ENCODE results near the gene DDR2. TPM values are rescaled to one million over a fixed set of nuclear protein-coding genes. Genes with fewer than 3 reads are reported as not detected.
"Not testable (repeated sequence)": the region's sequence is repeated elsewhere in the genome, so short reads cannot be mapped to it uniquely, and the experiment has no call there.

The DDR2 gene
- total RNA-seq, 2 donors from 2014 or later, result 41.6 to 69.9 TPM

GRCh38 chr1:162596514-162597170 is 35.6 kb upstream of the DDR2 start:
- Histone ChIP-seq H3K4me1 (no peaks in the 10 kb centered on the region), H3K27me3 (no peaks in the 10 kb centered on the region), H3K36me3 (peaks cover 91% of the 10 kb centered on the region), H3K4me3 (no peak overlapping the region), H3K9me3 (no peaks in the 10 kb centered on the region), H3K27ac (no peak overlapping the region)
- no peak for TF ChIP-seq CTCF (IDR thresholded peaks at IDR 0.05)
- no peak for DNase-seq (ENCODE audit: low spot score)

GRCh38 chr1:162599451-162599850 is 32.8 kb upstream of the DDR2 start:
- Histone ChIP-seq H3K36me3 (peaks cover 78% of the 10 kb centered on the region), H3K4me1 (no peaks in the 10 kb centered on the region), H3K4me3 (no peak overlapping the region), H3K27me3 (no peaks in the 10 kb centered on the region), H3K27ac (no peak overlapping the region), H3K9me3 (no peaks in the 10 kb centered on the region)
- no peak for DNase-seq (ENCODE audit: low spot score)
- TF ChIP-seq CTCF (IDR thresholded peaks at IDR 0.05), result no peak

- H3K27me3 ChIP-seq; DNase-seq (ENCODE audit: low spot score); H3K9me3 ChIP-seq; H3K4me1 ChIP-seq; H3K27ac ChIP-seq; H3K4me3 ChIP-seq: not testable (repeated sequence)
- peaks cover 45% of the 10 kb centered on the region for H3K36me3 ChIP-seq
These were observed 29.1 kb upstream of the DDR2 start for GRCh38 chr1:162603117-162603516.

GRCh38 chr1:162605225-162605927 is 26.9 kb upstream of the DDR2 start:
- no peak for TF ChIP-seq CTCF (IDR thresholded peaks at IDR 0.05)
- no peaks in the 10 kb centered on the region for H3K27me3 ChIP-seq
- H3K4me1 ChIP-seq, result no peaks in the 10 kb centered on the region
- H3K27ac ChIP-seq, result peak overlapping the region in 1 of 2 donors; percentile 55
- no peak for DNase-seq (ENCODE audit: low spot score)
- H3K4me3 ChIP-seq, result no peak overlapping the region
- H3K36me3 ChIP-seq, result peaks cover 24% of the 10 kb centered on the region
- H3K9me3 ChIP-seq, result no peaks in the 10 kb centered on the region

GRCh38 chr1:162609306-162609705 is 23.0 kb upstream of the DDR2 start:
- H3K4me3 ChIP-seq, result no peak overlapping the region
- no peak for DNase-seq (ENCODE audit: low spot score)
- TF ChIP-seq CTCF (IDR thresholded peaks at IDR 0.05), result no peak
- no peak overlapping the region for H3K27ac ChIP-seq
- no peaks in the 10 kb centered on the region for H3K27me3 ChIP-seq
- no peaks in the 10 kb centered on the region for H3K9me3 ChIP-seq
- peaks cover 0 to 14% of the 10 kb centered on the region in 2 donors for H3K4me1 ChIP-seq
- no peaks in the 10 kb centered on the region for H3K36me3 ChIP-seq

- Histone ChIP-seq H3K27ac (peak overlapping the region; percentile 50 to 56), H3K4me1 (peaks cover 0 to 14% of the 10 kb centered on the region in 2 donors), H3K9me3 (peaks cover 13 to 15% of the 10 kb centered on the region in 2 donors), H3K36me3 (no peaks in the 10 kb centered on the region), H3K4me3 (no peak overlapping the region), H3K27me3 (no peaks in the 10 kb centered on the region)
- no peak for TF ChIP-seq CTCF (IDR thresholded peaks at IDR 0.05)
- peak; percentile 82 for DNase-seq (ENCODE audit: low spot score)
These were observed 19.5 kb upstream of the DDR2 start for GRCh38 chr1:162612606-162613400.
